DLD1 (cell line): ENCODE data around the gene TNNI3K.

Source experiments
- in situ Hi-C: cut with HindIII; loops from 2 replicates; pipeline ENCODE4 v1.10.0; 2017; ENCODE audit warnings: low sequenced_read_pairs

Gene TNNI3K

DNA sequence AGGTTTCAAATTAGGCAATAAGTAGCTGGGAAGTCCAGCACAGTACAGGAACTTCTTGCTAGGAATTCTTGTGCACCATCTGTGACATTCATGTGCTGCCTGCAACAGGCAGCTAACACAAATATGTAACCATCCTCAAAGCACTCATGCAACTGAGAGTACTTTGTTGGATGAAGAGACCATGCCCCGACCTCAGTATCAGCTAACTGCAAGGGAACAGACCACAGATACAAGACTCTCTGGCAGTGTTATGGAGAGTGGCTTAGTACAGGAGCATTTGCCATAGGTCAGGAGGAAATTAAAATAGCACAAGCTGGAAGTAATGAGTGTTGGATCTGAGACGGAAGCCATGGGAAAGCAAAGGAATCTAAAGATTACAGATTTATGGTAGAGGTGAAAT lies 153.7 kb downstream of the TNNI3K start:
- in situ Hi-C loops: no loop called here

DNA sequence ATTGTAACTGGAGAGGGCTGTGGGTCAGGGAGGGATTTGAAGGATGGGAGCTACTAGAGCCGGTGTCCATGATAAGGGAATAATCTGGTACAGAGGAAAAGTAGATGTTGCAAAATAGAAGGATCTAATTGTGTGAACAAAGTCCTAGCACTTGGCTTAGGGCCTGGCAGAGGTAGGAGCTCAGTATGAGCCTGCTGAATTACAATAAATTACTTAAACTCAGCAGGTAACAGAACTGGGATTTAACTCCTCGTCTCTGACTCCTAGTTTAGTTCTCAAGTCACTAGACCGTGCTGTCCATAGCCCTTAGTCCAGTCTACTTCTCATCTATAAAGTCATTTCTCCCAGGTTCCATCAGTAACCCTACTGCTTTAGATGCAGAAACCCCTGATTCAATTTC lies 157.0 kb downstream of the TNNI3K start:
- in situ Hi-C loops: no loop called here

DNA sequence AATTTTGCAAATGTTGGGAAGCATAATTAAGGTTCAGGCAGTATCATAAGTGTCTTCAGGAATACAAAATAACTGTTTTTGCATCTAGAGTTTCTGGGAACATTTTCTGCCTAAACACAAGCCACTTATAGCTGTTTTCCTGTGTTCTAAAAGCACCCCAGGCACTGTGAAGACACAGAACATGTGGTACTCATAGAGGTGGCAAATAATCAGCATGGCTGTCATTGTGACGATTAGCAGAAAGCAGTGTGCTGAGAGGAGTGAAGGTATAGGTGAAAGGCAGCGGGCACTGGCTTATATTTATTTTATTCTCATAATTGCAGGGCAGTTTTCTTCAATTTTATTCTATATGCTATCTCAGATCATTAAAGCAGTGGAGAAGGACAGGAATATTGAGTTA lies 157.7 kb downstream of the TNNI3K start:
- in situ Hi-C loops: no loop called here

DNA sequence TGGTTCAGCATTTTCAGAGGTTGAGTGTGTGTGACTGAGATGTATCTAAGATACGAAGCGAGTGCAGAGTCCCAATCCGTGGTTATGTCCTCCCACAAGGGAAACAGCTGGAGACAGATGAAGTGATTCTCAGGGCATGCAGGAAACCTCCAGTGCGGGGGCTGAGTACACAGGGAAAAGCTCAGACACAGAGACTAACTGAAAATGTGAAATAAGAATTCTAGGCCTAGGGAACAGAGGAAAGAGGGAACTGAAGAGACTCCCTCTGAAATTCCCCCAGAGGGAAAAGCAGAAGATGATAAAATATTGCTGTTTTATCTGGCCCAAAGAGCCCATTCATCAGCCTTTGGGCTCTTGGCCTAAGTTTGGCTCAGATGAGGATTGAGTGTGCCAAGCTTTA lies 160.4 kb downstream of the TNNI3K start:
- in situ Hi-C loops: no loop called here

DNA sequence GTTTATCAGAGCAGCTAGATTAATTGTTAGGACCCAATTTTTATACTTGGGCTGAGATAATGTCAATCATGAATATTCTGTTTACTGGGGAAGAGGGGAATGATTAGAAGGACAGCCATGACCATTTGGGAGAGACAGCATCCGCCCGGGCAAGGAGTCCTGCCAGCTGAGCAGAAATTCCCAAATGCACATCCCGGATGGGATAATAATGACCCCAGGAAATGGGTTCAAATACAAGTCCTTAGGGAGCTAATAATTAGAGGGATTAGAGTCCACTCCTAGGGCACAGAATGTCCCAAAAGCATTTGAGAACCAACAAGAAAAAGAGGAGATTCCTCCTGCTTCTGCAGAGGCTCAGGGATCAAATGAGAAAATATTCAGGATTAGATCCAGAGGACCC lies 161.3 kb downstream of the TNNI3K start:
- in situ Hi-C loops: no loop called here

DNA sequence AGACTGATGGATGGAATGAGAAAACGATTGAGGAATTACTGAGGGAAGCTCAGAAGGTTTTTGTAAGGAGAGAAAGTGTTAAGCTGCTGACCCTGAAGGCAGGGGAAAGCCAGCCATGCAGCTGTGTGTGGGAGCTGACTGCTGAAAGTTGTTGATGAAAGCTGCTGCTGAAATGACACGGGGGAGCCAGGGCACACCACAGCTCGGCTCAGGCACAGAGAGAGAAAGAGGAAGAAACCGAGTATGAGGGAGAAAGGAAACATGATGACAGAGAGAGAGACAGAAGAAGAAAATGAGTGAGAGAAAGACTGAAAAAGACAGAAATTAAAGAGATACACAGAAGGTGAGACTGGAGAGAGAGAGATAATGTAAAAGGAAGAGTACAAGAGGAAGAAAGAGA lies 161.7 kb downstream of the TNNI3K start:
- in situ Hi-C loops: no loop called here

DNA sequence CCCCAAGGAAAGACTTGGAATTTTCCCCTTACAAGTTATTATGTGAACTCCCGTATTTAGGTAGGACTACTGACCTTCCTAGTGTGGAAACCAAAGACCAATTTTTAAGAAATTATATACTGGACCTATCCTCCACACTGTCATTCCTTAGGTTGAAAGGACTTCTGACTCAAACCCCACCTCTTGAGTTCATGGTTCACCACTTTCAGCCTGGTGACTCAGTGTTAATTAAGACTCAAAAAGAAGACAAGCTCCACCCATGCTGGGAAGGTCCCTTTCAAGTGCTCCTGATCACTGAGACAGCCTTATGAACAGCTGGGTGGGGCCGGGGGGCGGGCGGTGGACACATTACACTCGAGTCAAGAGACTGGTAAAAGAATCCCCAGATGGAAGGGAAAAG lies 164.1 kb downstream of the TNNI3K start:
- in situ Hi-C loops: no loop called here

DNA sequence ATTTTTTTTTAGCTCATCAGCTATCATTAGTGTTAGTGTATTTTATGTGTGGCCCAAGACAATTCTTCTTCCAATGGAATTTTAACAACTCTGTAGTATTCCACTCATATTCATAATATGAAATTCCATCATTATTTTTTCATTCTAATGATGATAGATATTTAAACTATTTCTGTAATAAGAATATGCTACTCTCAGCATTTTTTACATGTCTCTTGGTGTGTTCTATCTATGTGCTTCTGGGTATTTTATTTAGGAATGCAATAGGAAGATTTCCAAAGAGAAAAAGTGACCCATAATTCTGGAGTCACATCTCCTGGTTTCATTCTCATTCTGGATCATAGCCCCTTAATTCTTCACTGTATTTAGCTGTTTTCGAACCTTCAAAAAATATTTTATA lies 167.7 kb downstream of the TNNI3K start:
- in situ Hi-C loops: no loop called here

DNA sequence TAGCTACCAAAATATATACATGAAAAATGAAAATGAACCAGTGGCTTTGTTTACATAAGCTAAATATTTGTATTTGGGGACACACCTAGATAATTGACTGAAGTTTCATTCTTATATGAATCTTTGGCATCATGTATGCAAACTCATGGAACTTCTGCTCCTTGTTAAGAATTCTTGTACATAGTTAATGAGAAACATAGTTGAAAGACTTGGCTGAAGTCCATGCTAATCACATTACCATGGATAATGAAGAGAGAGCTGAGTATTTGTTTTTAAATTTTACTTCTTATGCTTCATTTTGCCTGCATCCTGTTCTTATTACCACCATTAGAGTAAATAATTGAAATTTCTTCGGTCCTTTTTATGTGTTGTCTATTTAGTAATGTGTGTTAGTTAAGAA lies 168.4 kb downstream of the TNNI3K start:
- in situ Hi-C loops: no loop called here

DNA sequence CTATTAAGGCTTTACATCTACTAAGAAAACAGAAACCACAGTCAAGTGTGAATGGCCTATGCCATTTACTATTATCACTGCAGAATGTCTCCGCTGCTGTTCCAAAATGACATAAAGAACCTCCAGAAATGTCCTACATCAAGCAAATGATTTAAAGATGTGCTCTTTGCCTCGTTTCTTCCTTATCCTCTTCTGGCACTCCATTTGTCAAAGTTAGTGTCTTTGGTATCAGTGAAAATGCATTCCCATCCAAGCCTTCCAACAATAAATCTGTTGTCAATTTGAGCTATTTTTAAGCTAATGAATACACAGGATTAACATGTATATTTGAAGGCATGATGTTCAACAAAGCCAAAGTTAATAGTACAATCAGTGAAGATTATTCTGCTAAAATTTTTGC lies 171.6 kb downstream of the TNNI3K start:
- in situ Hi-C loops: no loop called here

DNA sequence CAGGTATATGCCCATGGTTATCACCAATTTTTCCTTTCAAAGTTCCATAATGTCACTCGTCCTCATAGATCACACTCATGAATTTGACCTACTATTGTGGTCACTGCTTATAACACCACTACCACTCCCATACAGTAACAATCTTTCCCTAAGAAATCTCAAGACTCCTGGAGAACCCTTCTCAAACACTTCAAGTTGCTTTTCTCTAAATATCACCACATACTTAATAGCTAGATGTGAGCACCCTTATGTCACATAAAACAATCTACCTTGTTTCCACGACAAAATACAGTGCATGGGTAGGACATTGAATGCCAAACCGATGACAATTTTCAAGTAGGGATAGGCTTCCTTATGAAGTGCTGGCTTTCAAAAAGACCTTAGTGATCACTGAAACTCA lies 172.7 kb downstream of the TNNI3K start:
- in situ Hi-C loops: no loop called here

DNA sequence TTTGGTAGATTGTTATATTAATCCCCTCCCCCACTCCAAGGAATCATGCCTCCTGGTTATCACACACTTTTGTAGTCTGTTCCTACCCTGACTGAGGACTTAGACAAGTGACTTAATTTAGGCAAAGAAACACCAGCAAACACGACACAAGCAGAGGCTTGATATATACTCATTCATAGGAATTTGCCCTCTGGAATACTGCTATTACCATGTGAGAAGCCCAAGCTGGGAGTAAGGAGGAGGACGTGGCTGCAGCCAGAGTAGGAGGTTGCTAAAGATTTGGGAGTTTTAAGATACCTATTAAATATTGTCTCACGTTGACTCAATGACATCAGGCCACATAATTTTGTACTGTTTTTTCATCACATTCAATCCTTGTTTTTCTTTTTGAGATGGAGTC lies 177.1 kb downstream of the TNNI3K start:
- in situ Hi-C loops: no loop called here

DNA sequence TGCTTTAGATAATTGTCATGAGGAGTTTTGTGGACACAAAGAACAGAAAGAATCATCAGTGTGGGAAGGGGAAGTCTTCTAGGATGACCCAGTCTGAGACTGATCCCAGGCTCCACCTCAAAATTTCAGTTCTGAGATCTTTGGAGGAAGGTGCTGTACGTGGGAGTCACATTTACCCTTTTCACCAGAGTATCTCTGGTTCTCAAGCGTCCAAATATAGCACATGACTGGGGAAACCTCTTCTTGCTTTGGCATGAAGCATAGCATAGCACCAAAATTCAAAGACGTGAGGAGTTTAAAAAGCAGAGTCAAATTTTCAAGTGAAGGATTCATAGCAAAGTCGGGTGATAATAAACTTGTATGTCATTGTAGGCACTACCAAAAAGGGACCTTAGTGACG lies 180.7 kb downstream of the TNNI3K start:
- in situ Hi-C loops: no loop called here

DNA sequence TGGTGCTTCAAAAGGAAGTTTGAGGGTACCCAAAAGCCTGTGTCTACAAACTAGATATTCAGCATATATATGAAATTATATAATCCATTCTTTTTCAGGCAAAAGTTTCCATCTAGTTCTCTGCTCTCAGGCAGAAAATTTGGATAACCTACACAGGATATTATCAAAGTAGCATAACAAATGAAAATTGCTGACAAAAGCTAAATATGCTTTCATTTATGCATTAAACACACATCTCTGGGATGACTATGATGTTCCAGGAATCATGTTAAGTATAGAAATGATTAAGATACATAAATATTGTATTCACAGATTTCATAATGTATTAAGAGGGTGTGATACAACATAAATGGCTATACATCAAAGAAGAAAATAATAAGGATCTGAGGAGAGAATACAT lies 184.4 kb downstream of the TNNI3K start:
- in situ Hi-C loops: no loop called here

DNA sequence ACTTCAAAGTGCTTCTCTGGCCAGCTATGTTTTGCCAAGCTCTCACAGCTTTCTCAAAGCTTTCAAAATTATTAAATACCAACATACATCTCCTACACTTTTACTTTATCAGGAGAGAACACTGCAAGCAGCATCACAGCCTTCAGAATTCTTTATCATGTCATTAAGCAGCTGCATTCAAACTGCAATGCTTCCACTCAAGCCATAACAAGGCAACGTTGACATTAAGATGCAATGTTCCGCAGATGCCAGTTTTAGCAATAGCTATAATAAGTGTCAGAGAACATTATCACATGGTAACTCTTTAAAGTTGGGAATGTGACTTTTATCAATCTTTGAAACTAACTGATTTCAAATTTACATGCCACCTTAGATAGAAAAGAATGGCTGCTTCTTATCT lies 185.3 kb downstream of the TNNI3K start:
- in situ Hi-C loops: no loop called here

DNA sequence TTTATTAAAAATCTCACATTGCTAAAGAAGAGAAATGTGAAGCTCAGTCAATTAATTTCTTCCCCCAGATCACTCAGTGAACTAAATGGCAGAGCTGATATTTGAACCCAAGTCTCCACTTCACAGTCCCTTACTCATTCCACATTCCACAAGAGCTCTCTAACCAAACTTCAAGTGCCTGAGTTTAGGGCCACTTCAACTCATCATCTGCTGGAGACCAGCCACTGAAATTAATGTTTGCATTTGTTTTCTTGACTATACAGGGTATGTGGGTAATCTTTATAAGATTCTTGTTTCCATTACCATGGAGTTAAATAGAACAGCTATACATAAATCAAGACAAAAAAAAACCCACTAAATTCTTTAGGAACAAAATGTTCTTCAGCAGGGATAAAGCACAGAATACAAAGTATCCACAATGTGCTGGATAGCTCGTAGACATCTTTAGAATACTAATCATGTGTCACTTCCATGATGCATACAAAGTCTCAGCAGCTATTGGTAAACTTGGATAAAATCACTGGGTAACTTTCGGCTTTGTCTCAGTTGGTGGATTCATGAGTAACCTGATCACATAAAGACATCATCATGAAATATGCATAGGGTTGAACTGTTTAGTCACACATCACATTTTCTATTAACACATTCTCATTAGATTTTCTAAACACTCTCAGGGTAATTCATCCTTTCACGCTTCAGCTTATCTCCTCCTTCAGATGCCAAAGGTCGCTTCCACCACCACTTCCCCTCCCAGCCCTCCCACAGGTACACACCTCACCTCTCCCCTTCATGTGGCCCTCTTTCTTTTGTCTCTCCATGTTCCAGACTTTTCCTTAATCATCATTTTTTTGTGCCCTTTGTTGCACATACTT lies 187.5 kb downstream of the TNNI3K start:
- in situ Hi-C loops: no loop called here

DNA sequence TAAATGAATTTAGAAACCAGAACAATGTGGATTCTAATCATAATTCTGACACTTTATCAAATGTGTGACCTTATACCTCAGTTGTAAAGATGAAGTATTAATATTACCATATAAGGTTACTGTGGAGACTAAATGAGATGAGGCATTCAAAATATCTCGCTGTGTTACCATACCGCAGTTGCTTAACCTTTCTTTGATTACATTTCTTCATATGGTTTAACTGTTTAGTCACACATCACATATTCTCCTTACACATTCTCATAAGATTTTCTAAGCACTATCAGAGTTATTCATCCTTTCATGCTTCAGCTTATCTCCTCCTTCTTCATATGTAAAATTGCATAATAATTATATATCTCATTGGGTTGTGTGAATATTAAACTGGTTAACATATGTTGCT lies 188.3 kb downstream of the TNNI3K start:
- in situ Hi-C loops: no loop called here

DNA sequence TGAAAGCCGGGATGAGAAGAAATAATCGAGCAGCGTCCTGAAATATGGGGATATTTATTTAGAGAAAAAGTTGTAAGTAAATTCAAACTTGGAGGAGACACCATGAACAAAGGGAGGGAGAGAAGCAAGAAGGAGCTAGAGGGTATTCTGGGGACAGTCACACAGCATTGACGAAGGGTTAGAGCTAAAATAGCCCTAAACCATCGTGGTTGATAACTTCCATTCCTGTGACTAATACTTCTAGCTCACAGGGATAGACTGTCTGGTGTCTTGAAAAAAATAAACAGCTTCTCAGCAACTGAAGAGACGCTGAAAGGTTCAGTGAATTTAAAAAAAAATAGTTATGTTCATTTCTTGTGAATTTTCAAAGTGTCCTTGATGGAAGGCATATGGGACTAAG lies 190.5 kb downstream of the TNNI3K start:
- in situ Hi-C loops: no loop called here

DNA sequence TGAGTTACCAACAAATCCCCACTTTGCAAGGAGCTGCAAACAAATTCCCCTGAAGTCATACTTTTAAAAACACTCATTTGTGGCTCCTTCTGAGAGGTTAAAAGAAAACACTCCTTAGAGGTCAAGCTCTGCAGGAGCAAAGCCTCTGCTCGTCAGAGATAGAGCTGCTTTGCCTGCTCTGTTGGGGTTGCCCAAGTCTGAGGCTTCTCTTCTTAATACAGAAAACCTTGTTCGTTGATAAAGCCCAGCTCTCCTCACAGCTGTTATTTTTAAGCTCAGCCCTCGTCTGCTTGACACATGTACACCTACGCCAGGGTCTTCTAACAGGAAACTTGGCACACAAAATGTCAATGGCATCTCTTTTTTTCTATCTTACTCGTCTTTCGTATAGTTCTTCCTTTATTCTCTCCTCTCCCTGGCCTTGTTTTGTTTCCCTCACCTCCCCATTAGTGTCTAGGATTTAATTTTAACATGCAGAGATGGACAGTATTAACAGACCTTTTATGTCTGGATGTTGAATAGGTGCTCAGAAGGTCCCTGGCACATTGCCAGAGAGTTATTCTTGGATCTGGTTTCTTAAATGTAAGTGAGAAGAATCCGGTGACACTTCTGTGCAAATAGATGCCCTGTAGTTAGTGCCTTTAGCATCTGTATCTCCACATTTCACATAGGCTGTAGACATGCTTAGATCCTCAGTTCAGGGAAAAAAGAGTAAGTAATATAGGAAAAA lies 191.2 kb downstream of the TNNI3K start:
- in situ Hi-C loops: no loop called here

DNA sequence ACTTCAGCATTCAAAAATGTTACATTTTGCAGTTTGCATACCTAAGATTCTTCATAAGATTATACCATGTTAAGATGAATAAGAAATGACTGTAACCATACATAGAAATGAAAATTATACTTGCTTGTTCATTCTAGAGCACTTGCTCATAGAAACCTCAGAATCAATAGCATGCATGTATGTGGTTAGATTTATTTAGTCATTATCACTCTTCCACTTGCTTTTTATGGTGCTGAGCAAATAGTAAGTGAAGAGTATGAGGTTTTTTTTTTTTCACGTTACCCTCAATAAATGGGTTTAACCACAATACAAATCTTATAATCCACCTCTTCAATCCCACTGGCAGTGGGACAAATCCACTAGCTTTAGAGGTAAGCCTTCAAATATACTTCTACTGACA lies 192.5 kb downstream of the TNNI3K start:
- in situ Hi-C loops: no loop called here

DNA sequence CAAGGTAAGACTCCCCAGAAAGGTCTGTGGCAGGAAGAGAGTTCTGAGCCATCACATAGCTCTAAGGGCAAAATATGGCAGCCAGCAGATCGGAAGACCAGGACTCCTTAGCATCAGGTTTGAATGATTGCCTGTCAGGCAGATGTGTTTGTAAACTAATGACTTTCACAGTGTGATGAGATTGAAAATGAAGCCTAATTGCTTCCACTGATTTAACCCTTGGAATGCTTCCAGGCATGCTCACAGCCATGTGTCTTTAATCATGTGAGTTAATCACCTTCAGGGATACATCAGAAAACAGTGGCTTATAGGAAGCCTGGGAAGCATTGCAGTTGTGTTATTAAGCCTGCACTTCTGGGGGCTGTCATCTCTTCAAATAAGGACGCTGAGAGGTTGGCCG lies 194.4 kb downstream of the TNNI3K start:
- in situ Hi-C loops: no loop called here

DNA sequence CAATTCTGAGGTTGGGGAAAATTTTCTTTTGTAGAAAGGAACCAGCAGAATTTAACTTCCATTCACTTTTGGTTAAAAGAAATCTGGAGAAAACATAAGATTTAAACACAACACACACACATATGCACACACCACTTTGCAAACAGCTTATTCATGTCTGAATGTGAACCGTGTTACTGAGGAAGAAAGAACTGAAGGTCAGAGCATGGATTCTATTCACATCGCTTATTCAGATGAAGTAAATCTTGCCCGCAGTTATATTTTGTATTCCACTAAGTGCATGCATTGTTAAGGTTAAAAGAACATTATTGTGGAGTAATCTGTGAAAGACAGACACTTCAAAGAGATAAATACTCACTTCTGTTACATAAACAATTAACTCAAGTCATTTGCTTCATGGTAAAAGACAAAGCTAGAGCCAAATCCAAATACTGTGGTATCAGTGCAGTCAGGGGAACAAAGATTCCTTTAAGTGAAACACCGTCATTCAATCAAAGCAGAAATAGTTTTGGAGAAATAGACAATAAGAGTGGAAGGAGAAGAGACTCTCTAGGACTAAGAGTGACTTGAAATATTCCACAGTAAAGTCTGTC lies 195.3 kb downstream of the TNNI3K start:
- in situ Hi-C loops: no loop called here
